SHP77 (cell line): Measurements from ENCODE around the gene TDRD10.
A peak's percentile ranks its signal among the peaks of the same experiment; 100 is the strongest.
"Not testable (repeated sequence)": the region's sequence is repeated elsewhere in the genome, so short reads cannot be mapped to it uniquely, and the experiment has no call there.

Experiments
- DNase-seq, 2 experiments: peaks; one replicate each; lab custom pipeline; 2025; lab: John Stamatoyannopoulos, UW

The TDRD10 gene

DNA sequence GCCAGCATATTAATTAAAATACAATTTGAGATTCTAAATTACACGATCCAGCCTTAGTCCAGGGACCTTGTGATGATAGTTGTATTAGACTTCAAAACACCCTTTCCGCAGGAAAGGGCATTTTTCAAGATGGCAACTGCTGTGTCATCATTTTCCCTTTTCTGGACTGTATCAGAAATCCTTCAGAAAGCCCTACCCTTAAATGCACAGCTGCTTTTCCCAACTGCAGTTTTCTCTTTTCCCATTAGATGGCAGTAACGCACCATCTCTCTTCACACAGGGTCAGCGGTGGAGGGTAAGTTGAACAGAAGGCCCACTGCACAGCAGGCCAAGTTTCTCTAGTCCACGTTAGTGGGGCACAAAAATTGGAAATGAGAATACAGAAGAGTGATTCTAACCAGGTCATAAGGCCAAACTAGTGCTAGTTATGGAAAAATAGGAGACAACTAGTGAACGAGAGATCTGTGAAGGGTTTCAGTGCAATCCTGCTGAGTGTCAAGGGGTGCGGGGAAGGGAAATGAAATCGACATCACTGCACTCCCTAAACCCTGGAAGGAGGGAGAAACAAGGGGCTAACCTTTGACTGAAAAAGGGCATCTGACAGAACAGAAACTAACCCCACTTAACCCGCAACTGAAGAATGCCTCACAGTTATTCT, 22.1 kb upstream of the TDRD10 start:
- peak; percentile 88 to 95 for DNase-seq

GRCh38 chr1:154481053-154481452, 21.0 kb upstream of the TDRD10 start:
- DNase-seq = no peak

DNA sequence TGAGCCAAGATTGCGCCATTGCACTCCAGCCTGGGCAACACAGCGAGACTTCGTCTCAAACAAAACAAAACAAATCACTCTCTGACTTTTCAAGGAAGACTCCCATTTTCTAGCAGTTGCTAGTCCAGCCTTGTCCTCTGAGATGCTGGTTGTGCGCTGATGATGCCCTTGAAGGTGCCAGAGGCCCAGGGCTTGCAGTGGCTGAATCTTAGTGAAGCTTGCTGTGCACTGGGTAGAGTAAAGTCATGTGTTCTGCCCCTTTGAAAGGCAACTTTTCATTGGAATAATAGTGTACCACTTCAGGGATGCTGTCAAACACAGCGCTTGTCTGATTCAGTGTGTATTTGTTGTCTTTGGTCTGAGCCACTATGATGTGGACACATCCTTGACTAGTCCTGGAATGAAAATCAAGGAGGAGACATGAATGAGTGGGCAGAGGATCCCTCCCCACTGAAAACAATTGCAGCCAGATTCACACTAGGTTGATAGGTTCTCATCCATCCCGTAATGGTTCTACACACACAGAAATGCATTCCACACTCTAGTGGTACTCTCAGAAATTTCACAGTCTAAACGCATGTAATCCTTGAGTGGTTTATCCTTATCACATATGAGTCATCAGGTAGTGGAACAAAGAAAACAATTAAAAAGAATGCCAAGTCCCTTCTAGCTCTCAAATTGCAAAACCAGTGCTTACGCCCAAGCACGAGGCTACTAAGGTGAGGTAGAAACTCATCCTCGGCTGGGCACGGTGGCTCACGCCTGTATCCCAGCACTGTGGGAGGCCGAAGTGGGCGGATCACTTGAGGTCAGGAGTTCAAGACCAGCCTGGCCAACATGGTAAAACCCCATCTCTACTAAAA, 17.8 kb upstream of the TDRD10 start:
- no peak for DNase-seq

- no peak for DNase-seq
Measured at GRCh38 chr1:154485106-154485505, 16.9 kb upstream of the TDRD10 start.

DNA sequence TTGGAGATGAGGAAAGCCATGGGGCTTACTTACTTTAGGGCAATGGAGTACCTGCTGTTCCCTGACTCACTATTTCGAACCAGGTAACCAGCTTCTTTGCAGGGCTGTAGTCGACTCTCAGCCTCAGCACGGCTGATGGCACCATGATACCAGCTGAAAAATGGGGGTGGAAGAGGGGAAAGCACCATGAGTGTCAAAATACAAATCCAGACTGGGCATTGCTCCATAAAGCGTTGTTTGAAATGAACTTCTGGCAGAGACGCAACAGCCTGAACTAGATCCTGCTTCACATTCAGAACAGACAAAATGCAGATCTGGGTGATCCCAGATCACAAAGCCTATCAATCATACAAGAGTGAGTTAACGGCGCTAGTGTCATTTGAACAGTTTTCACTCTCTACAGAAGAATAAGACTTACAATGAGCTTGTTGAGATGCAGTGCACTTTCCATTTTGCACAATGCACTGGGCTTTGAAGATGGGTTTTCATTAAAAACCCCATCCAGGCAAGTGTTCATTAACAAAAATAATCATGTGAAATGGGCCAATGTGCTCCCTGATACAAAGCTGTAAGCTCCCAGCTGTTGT, 16.0 kb upstream of the TDRD10 start:
- DNase-seq = no peak

- not testable (repeated sequence) for DNase-seq
Measured at GRCh38 chr1:154486756-154487155, 15.3 kb upstream of the TDRD10 start.

DNA sequence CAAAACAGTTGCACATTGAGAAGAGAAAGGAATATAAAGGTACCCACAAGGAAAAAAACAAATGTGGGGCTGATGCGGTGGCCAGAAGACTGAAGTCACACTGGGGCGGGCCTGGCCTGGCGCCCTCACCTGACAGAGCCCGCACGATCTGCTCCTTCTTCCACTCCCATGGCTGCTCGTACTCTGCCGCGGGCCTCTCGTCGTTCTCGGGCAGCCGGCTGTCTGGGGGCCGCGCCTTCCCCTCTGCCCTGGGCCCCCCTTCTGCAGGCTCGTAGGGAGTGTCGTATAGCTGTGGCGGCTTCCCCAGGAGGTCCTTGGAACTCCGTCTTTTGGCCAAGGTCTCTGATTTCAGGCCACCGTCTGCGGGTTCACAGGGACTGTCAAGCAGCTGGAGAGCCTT, 13.1 kb upstream of the TDRD10 start:
- DNase-seq = no peak

DNA sequence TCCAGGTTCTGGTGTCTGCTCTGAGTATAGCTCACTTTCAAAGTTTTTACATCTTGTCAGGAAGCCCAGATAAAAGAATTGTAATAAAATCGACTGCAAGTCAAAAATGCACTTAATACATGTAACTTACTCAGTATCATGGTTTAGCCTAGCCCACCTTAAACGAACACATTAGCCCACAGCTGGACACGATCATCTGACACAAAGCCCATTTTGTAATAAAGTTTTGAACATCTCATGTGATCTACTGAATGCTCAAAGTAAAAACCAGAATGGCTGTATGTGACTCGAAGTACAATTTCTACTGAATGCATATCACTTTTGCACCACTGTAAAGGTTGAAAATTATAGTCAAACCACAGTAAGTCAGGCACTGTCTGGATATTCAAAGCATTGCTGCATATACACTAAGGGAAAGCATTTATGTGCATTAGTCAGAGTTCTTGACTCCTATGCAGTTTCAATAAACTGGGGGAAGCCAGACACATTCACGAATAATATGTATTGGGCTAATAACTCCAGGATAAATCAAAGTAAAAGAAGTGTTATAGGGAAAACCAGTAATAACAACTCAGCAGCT, 12.2 kb upstream of the TDRD10 start:
- DNase-seq = no peak

GRCh38 chr1:154490317-154490716, 11.7 kb upstream of the TDRD10 start:
- no peak for DNase-seq

GRCh38 chr1:154492115-154492514, 9.9 kb upstream of the TDRD10 start:
- no peak for DNase-seq

DNA sequence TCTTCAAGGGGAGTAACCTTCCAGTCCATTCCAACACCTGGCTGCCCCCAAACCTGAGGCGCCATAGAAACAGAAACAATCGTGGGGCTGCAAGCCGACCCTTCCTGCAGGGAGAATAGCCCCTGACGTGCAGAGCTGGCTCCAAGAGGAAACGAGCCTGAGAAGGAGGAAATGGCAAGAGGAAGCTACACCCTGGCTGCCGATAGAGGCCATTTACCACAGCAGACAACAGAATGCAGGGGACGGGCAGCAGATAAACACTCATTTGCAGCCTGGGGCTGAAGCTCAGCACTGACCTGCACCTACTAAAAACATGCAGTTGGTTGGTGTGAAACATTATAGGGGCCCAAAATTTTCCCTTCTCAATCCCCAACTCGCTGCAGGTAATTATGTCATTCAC, 8.7 kb upstream of the TDRD10 start:
- DNase-seq = no peak

DNA sequence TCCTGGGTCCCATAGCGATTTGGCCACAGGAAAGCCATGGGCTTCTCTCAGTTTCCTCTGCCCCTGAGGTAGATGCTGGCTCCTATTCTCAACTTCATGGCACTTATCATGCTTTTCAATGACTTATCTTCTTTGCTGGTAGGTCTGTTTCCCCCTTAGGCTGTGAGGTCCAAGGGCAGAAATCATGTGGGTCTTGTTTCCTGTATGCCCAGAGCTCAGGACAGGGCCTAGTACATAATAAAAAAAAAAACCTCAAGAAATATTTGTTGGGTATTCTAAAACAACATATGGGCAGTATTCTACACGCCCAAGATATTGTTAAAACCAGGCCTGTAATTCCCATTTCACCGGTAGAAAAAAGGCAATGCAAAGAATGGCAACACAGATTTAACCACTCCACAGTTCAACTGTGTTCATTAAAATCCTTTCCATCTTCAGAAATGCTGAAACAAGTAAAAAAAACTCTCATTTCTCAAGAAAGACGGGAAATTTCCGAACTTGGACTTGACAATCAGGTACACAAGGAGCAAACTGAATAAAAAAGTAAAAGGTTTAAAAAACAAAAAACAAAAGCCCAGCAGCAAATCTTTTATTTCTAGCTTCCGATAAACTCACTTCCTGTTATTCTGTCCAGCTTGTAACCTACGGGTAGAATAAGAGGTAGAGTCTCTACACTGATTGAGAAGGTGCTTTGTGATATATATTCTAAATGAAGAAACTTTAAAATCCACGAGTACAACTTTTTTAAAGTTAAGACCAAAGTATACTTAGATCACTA, 6.3 kb upstream of the TDRD10 start:
- no peak for DNase-seq

DNA sequence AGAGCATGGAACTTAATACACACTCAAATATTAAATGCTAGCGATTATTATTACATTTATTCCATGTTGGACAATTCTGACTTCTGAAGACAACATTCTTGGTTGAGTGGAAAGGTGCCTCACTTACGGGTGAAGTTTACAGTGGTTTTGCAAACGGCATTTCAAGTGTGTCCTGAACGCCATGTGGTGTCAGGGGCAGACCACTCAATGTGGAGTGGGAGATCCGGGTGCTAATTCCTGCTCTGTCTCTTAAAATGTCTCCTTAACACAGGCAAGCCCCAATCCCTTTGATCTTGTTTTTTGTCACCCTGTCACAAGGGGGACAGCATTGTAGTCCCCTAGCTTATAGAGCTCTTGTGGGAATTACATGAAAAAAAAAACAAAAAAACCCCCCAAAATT, 5.6 kb upstream of the TDRD10 start:
- no peak for DNase-seq

DNA sequence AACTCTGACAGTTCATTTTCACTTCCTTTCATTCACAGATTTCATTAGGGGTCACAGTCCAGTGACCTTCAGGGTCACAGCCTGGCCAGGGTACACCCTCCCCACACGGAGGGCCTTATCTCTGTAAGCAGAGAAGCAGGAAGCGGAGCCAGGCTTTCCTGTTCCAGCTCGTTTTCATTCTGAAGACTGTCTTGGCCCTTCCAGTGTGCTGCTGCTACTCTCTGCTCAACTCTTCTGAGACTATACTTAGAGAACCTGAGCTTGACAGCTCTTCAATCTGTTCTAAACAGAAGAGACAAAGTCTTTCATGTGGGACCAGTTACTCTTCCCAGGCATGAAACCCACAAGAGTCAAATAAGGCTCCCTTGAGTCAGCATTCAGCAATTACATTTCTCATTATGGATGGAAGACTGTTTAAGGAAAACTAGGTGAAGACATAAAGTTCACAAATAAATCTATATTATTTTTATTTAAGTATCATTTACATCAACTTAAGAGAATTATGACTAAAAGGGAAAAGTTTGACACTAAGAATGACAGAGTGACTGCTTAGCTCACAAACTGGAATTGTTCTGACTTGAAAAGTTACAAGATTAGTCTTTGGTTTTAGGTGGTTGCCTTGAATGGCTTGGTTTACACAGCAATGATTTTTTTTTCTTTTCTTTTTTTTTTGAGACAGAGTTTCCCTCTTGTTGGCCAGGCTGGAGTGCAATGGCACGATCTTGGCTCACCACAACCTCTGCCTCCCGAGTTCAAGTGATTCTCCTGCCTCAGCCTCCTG, 4.8 kb upstream of the TDRD10 start:
- no peak for DNase-seq

DNA sequence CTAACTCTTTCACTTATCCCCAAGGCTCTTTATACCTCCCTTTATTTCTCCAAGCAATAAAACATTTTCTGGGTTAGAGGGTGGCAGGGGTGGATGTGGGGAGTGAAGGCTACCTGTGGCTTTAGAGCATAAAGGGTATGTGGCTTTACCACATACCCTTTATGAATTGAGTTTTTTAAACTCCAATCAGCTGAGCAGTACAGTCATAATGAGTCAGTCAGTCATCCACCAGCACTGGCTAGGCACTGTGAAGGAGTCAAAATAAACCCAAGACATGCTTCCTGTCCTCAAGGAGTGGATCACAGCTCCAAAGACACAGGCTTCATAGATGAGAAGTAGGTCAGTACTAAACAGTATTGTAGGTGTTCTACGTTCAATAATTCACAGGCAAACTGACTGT, 2.6 kb upstream of the TDRD10 start:
- DNase-seq = no peak

- DNase-seq = no peak
Measured at GRCh38 chr1:154500533-154500932, 1.5 kb upstream of the TDRD10 start.

- DNase-seq = no peak
Measured at GRCh38 chr1:154501423-154502065, 475 bp upstream of the TDRD10 start.

- DNase-seq = no peak
Measured at GRCh38 chr1:154502744-154503115, 711 bp downstream of the TDRD10 start.

DNA sequence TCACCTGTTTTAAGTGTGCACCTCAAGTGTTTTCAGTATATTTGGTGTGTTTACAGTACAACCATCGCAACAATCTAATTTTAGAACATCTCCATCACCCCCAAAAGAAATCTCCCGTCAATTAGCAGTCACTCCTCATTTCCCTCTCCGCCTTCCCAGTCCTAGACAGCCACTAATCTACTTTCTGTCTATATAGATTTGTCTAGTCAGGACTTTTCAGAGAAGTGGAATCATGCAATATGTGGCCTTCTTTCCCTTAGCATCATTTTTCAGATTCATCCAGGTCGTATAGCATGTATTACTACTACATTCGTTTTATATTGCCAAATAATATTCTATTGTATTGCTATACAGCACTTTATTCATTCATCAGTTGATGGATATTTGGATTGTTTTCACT, 1.9 kb downstream of the TDRD10 start:
- no peak for DNase-seq

- no peak for DNase-seq
Measured at GRCh38 chr1:154512760-154513159, 10.7 kb downstream of the TDRD10 start.

DNA sequence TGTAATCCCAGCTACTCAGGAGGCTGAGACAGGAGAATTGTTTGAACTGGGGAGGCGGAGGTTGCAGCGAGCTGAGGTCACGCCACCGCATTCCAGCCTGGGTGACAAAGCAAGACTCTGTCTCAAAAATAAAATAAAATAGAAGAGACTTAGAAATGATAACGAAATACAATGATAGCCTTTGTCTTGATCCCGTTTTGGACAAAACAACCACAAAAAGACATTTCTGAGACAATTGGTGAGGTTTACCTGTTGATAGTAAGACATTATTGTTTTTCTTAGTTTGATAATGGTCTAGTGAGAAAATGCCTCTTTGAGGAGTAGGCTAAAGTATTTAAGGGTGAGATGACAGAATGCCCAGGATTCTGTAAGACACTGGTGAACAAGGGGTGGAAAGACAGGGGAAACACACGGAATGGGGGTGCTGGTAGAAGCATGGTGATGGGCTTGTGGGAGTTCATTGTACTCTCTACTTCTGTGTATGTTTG, 12.1 kb downstream of the TDRD10 start:
- DNase-seq = no peak
